Activated B cell treated with CpG ODN at 0.5 μM for 24 hours (primary cell): ENCODE measurements around the gene ADGRB3. TPM values are rescaled to one million over a fixed set of nuclear protein-coding genes. Genes with fewer than 3 reads are reported as not detected.

Experiments
- ATAC-seq: fragments of 200-7000 bp; cut with Tn5 transposase; one replicate; pipeline ENCODE4 v1.10.0; 2021; ENCODE audit warnings: low read depth, mild to moderate bottlenecking, moderate library complexity
- CTCF ChIA-PET: fragments of 350-600 bp; sonication (Branson Sonifier 250); formaldehyde crosslinking; loops from one replicate; lab custom pipeline; 2021; ENCODE audit warnings: antibody characterized with exemption; lab: Charles Lee
- POLR2A ChIA-PET: fragments of 350-600 bp; sonication (Branson Sonifier 250); formaldehyde crosslinking; loops from one replicate; lab custom pipeline; 2021; ENCODE audit warnings: antibody characterized with exemption; lab: Charles Lee
- DNase-seq: peaks from one replicate; pipeline ENCODE4 v3.0.0; 2022
- H3K27ac Mint-ChIP-seq: one replicate; pipeline ENCODE4 v1.8.0; 2020; ENCODE audit warnings: mixed read lengths
- H3K27me3 Mint-ChIP-seq: one replicate; pipeline ENCODE4 v1.8.0; 2021; ENCODE audit warnings: mixed read lengths
- H3K36me3 Mint-ChIP-seq: one replicate; pipeline ENCODE4 v1.8.0; 2021; ENCODE audit warnings: low read depth, mixed read lengths
- H3K4me1 Mint-ChIP-seq: one replicate; pipeline ENCODE4 v1.8.0; 2021; ENCODE audit warnings: mixed read lengths
- H3K4me3 Mint-ChIP-seq: one replicate; pipeline ENCODE4 v1.8.0; 2020; ENCODE audit warnings: mild to moderate bottlenecking, mixed read lengths
- H3K9me3 Mint-ChIP-seq: one replicate; pipeline ENCODE4 v1.8.0; 2020; ENCODE audit warnings: mixed read lengths
- CTCF ChIP-seq: fragments of 200-600 bp; IDR thresholded peaks from one replicate; pipeline ENCODE4 v1.8.0; 2022; ENCODE audit warnings: antibody characterized with exemption, mild to moderate bottlenecking
- intact Hi-C: fragments of 100-400 bp; cut with micrococcal nuclease; formaldehyde crosslinking; loops from one replicate; pipeline ENCODE4 v1.15.1; 2024
- total RNA-seq: library from RNA; stranded (reverse); gene quantifications from 2 replicates; pipeline ENCODE4 v1.2.3, GENCODE V29; 2022

Gene ADGRB3
- total RNA-seq, 1 donor from 2014 or later = not detected

- H3K27ac Mint-ChIP-seq = no peak overlapping the region
- CTCF ChIA-PET = no interaction called here
- no peak for TF ChIP-seq CTCF
- intact Hi-C loops = no loop called here
- no peaks in the 10 kb centered on the region for H3K36me3 Mint-ChIP-seq
- peaks cover 7% of the 10 kb centered on the region for H3K9me3 Mint-ChIP-seq
- ATAC-seq = no peak
- peaks cover 2% of the 10 kb centered on the region for H3K27me3 Mint-ChIP-seq
- no peaks in the 10 kb centered on the region for H3K4me1 Mint-ChIP-seq
- H3K4me3 Mint-ChIP-seq = no peak overlapping the region
- no peak for DNase-seq
- POLR2A ChIA-PET = no interaction called here
Measured at GRCh38 chr6:68628161-68628560, 6.9 kb upstream of the ADGRB3 start.

- H3K4me3 Mint-ChIP-seq = no peak overlapping the region
- intact Hi-C loops = no loop called here
- no peaks in the 10 kb centered on the region for H3K36me3 Mint-ChIP-seq
- H3K9me3 Mint-ChIP-seq = peaks cover 3% of the 10 kb centered on the region
- ChIA-PET POLR2A (no interaction called here), CTCF (no interaction called here)
- TF ChIP-seq CTCF = no peak
- no peak for DNase-seq
- no peak for ATAC-seq
- peaks cover 21% of the 10 kb centered on the region for H3K4me1 Mint-ChIP-seq
- H3K27me3 Mint-ChIP-seq = peaks cover 30% of the 10 kb centered on the region
- H3K27ac Mint-ChIP-seq = no peak overlapping the region
Measured at GRCh38 chr6:68632734-68633133, 2.3 kb upstream of the ADGRB3 start.

GRCh38 chr6:68633281-68633971 is 1.7 kb upstream of the ADGRB3 start:
- no peak for TF ChIP-seq CTCF
- DNase-seq (no peak), ATAC-seq (no peak)
- Mint-ChIP-seq H3K9me3 (no peaks in the 10 kb centered on the region), H3K27me3 (peaks cover 33% of the 10 kb centered on the region), H3K4me3 (no peak overlapping the region), H3K36me3 (no peaks in the 10 kb centered on the region), H3K27ac (no peak overlapping the region), H3K4me1 (peaks cover 21% of the 10 kb centered on the region)
- intact Hi-C loops = no loop called here
- CTCF ChIA-PET = no interaction called here
- POLR2A ChIA-PET = no interaction called here

GRCh38 chr6:68633972-68634725 is 933 bp upstream of the ADGRB3 start:
- CTCF ChIA-PET = no interaction called here
- intact Hi-C loops = no loop called here
- POLR2A ChIA-PET = no interaction called here
- H3K4me1 Mint-ChIP-seq = peaks cover 21% of the 10 kb centered on the region
- DNase-seq (no peak), ATAC-seq (no peak)
- H3K27me3 Mint-ChIP-seq = peaks cover 33% of the 10 kb centered on the region
- H3K9me3 Mint-ChIP-seq = no peaks in the 10 kb centered on the region
- no peak overlapping the region for H3K27ac Mint-ChIP-seq
- H3K4me3 Mint-ChIP-seq = peak overlapping the region; percentile 78
- no peak for TF ChIP-seq CTCF
- H3K36me3 Mint-ChIP-seq = no peaks in the 10 kb centered on the region

- H3K4me1 Mint-ChIP-seq = peaks cover 23% of the 10 kb centered on the region
- no peak overlapping the region for H3K27ac Mint-ChIP-seq
- H3K27me3 Mint-ChIP-seq = peaks cover 40% of the 10 kb centered on the region
- POLR2A ChIA-PET = no interaction called here
- intact Hi-C loops = loop anchor here (1.0 kb wide), 1 partner anchor 1473 kb away; no protein-coding TSS in a partner anchor
- DNase-seq (no peak), ATAC-seq (no peak)
- CTCF ChIA-PET = interaction anchor here (0.6 kb wide), 1 partner anchor 223 kb away, joined by 4 read pairs; no protein-coding TSS in a partner anchor
- no peak for TF ChIP-seq CTCF
- H3K36me3 Mint-ChIP-seq = no peaks in the 10 kb centered on the region
- peak overlapping the region; percentile 83 for H3K4me3 Mint-ChIP-seq
- H3K9me3 Mint-ChIP-seq = no peaks in the 10 kb centered on the region
Measured at GRCh38 chr6:68635412-68635705, 277 bp downstream of the ADGRB3 start.
